Fibroblast of pulmonary artery (primary cell): Measurements from ENCODE around the gene IL1RAPL1.
A peak's percentile ranks its signal among the peaks of the same experiment; 100 is the strongest.

Source experiments
- DNase-seq: peaks from one replicate; pipeline ENCODE4 v3.0.0-alpha.2; 2010; ENCODE audit warnings: low read depth
- H3K4me3 ChIP-seq: replicated peaks from 2 replicates; pipeline ENCODE4 v1.5.1; 2011; ENCODE audit warnings: low read depth, mild to moderate bottlenecking, control low read depth, low read length, moderate library complexity
- CTCF ChIP-seq: IDR thresholded peaks from 2 replicates; pipeline ENCODE4 v1.5.1; 2011; ENCODE audit warnings: mild to moderate bottlenecking, control low read depth, low read length, inconsistent platforms; ENCODE audit errors: missing control alignments

IL1RAPL1 gene

GRCh38 chrX:28613558-28613957 lies 26.3 kb downstream of the IL1RAPL1 start:
- no peak for DNase-seq
- H3K4me3 ChIP-seq, result no peak overlapping the region
- no peak for TF ChIP-seq CTCF

GRCh38 chrX:28625223-28625622 lies 38.0 kb downstream of the IL1RAPL1 start:
- DNase-seq, result no peak
- no peak for TF ChIP-seq CTCF

GRCh38 chrX:28626515-28626914 lies 39.3 kb downstream of the IL1RAPL1 start:
- DNase-seq, result no peak
- no peak overlapping the region for H3K4me3 ChIP-seq
- no peak for TF ChIP-seq CTCF

More at GRCh38 chrX:28625223-28625622, 38.0 kb downstream of the IL1RAPL1 start:
- no peak overlapping the region for H3K4me3 ChIP-seq

GRCh38 chrX:28628120-28628519 lies 40.9 kb downstream of the IL1RAPL1 start:
- H3K4me3 ChIP-seq, result no peak overlapping the region
- no peak for DNase-seq
- TF ChIP-seq CTCF, result no peak

GRCh38 chrX:28638775-28639174 lies 51.5 kb downstream of the IL1RAPL1 start:
- no peak for TF ChIP-seq CTCF
- no peak overlapping the region for H3K4me3 ChIP-seq
- DNase-seq, result no peak

- DNase-seq, result peak; percentile 9
- H3K4me3 ChIP-seq, result no peak overlapping the region
- no peak for TF ChIP-seq CTCF
These were observed 52.2 kb downstream of the IL1RAPL1 start for GRCh38 chrX:28639451-28639850.

- H3K4me3 ChIP-seq, result no peak overlapping the region
- no peak for TF ChIP-seq CTCF
- DNase-seq, result no peak
These were observed 62.3 kb downstream of the IL1RAPL1 start for GRCh38 chrX:28649541-28649940.
